ENCODE measurements around the gene KLHL30. TPM values are rescaled to one million over a fixed set of nuclear protein-coding genes. Genes with fewer than 3 reads are reported as not detected.

The KLHL30 gene
- total RNA-seq, 1 donor from 2014 or later = not detected

GRCh38 chr2:238119756-238120462 is 18.6 kb upstream of the KLHL30 start:
- H3K36me3 Mint-ChIP-seq (ENCODE audit: low read depth) = no peaks in the 10 kb centered on the region
- DNase-seq (ENCODE audit: low spot score) = no peak
- no peak overlapping the region for H3K4me3 Mint-ChIP-seq

GRCh38 chr2:238120463-238121298 is 17.8 kb upstream of the KLHL30 start:
- H3K27ac Mint-ChIP-seq = no peak overlapping the region
- intact Hi-C loops (cut with micrococcal nuclease) = no loop called here
- H3K27me3 Mint-ChIP-seq (ENCODE audit: insufficient read depth) = no peaks in the 10 kb centered on the region

More at GRCh38 chr2:238119756-238120462, 18.6 kb upstream of the KLHL30 start:
- intact Hi-C loops (cut with micrococcal nuclease) = no loop called here
- Mint-ChIP-seq H3K27me3 (ENCODE audit: insufficient read depth) (no peaks in the 10 kb centered on the region), H3K27ac (no peak overlapping the region), H3K9me3 (no peaks in the 10 kb centered on the region), H3K4me1 (ENCODE audit: low read depth) (no peaks in the 10 kb centered on the region)

GRCh38 chr2:238121511-238122286 is 16.8 kb upstream of the KLHL30 start:
- no peaks in the 10 kb centered on the region for H3K27me3 Mint-ChIP-seq (ENCODE audit: insufficient read depth)
- H3K36me3 Mint-ChIP-seq (ENCODE audit: low read depth) = no peaks in the 10 kb centered on the region
- no peak overlapping the region for H3K27ac Mint-ChIP-seq
- H3K9me3 Mint-ChIP-seq = no peaks in the 10 kb centered on the region
- no peak for DNase-seq (ENCODE audit: low spot score)
- intact Hi-C loops (cut with micrococcal nuclease) = no loop called here
- no peaks in the 10 kb centered on the region for H3K4me1 Mint-ChIP-seq (ENCODE audit: low read depth)
- no peak overlapping the region for H3K4me3 Mint-ChIP-seq

More at GRCh38 chr2:238120463-238121298, 17.8 kb upstream of the KLHL30 start:
- Mint-ChIP-seq H3K4me3 (no peak overlapping the region), H3K36me3 (ENCODE audit: low read depth) (no peaks in the 10 kb centered on the region), H3K4me1 (ENCODE audit: low read depth) (no peaks in the 10 kb centered on the region), H3K9me3 (no peaks in the 10 kb centered on the region)
- no peak for DNase-seq (ENCODE audit: low spot score)

DNA sequence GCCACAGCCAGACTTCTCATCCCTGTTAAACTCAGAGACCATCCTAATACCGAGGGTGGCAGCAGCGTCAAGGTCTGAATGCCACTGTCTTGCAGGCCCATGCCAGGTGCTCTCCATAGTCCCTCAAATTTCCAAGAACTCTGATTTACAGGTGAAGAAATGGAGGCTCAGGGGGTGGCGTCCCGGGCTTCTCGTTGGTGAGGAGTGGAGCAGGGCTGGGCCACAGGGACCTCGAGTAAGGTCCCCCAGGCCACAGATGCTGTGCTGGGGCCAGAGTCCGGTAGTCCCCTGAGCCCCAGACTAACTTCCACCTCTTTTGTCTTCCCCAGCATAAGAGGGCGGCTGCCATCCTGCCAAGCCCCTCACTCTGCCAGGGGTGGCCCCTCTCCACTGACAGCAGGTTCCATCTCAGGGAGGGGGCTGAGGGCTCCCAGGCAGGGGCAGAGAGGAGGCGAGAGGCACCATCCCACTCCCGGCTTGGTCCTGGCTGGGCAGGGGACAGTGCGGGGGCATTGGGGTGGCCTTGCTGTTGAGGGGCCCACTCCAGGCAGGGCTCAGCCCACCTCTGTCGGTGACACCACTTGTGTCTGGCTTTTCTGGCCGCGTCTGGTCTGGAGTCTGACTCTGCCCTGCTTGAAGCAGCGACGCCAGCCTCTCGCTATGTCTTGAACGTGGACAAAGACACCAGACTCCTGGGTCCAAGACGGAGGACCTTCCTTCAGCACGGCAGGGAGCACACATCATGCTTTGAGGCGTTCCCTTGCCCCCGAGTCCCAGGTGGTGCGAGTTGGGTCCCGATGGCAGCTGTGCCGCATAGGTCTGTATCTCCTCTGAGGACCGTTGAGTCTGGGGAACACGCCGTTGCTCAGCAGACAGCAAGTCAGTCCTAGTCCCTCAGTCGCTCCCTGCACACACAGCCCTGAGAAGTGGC is 15.9 kb upstream of the KLHL30 start:
- H3K4me3 Mint-ChIP-seq = no peak overlapping the region
- H3K9me3 Mint-ChIP-seq = no peaks in the 10 kb centered on the region
- no peaks in the 10 kb centered on the region for H3K27me3 Mint-ChIP-seq (ENCODE audit: insufficient read depth)
- H3K4me1 Mint-ChIP-seq (ENCODE audit: low read depth) = no peaks in the 10 kb centered on the region
- no peaks in the 10 kb centered on the region for H3K36me3 Mint-ChIP-seq (ENCODE audit: low read depth)
- no peak for DNase-seq (ENCODE audit: low spot score)
- no peak overlapping the region for H3K27ac Mint-ChIP-seq
- intact Hi-C loops (cut with micrococcal nuclease) = no loop called here

DNA sequence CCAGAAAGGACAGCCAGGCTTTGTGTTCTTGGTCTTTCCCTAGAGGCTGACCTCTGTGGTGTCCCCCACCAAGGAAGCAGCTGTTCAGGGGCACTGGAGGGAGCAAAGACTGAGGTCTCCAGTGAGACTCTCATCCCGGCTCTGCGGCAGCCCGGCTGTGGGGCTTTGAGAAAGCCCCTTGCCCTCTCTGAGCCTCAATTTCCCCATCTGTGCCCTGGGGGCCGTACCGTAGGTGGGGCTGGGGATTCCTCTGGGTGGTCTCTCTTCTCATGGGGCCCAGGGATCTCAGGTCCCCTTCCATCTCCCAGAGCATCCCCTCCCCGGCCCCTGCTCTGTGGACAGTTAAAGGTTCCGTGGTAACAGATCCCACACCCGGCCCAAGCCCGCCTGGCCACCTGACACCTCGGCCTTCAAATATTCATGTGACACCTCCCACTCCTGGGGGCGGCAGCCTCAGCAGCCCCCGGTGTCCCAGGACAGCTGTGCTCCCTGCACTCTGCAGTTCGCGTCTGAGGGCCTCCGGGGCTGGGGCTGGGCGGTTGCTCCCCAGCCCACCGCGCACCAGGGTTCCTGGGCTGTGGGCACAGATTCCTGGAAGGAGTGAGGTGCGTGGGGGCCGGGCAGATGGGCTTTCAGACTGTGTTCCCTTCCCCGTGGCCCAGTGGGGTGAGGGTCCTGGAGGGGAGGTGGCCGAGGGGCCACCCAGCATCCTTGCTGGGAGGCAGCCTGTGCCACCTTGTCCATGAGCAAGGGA is 15.1 kb upstream of the KLHL30 start:
- DNase-seq (ENCODE audit: low spot score) = no peak
- Mint-ChIP-seq H3K27ac (no peak overlapping the region), H3K36me3 (ENCODE audit: low read depth) (no peaks in the 10 kb centered on the region), H3K4me3 (no peak overlapping the region), H3K4me1 (ENCODE audit: low read depth) (no peaks in the 10 kb centered on the region), H3K27me3 (ENCODE audit: insufficient read depth) (no peaks in the 10 kb centered on the region), H3K9me3 (no peaks in the 10 kb centered on the region)
- intact Hi-C loops (cut with micrococcal nuclease) = no loop called here

DNA sequence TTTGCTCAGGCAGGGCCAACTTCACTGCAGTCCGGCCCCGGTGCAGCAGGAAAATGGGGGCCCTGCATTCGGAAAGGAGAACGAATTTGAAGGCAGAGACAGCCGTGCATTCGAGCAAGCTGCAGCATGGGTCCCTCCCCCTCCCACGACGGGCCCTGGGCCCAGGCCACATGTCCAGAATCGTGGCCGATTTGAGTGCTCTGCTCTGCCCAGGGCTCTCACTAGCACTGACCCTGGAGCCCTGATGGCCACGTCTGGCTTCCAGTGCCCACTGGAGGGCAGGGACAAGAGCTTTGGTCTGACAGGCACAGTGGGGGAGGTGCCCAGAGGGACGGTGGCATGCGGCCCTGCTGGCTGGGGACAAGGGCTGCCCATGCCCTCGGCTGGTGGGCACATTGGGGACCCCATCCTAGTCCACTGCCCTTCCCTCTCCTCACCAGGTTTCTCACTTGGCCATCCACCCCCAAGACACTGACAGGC is 14.4 kb upstream of the KLHL30 start:
- Mint-ChIP-seq H3K4me1 (ENCODE audit: low read depth) (no peaks in the 10 kb centered on the region), H3K36me3 (ENCODE audit: low read depth) (no peaks in the 10 kb centered on the region), H3K4me3 (no peak overlapping the region), H3K27ac (no peak overlapping the region), H3K27me3 (ENCODE audit: insufficient read depth) (no peaks in the 10 kb centered on the region), H3K9me3 (no peaks in the 10 kb centered on the region)
- intact Hi-C loops (cut with micrococcal nuclease) = no loop called here
- DNase-seq (ENCODE audit: low spot score) = no peak

GRCh38 chr2:238124488-238125126 is 13.9 kb upstream of the KLHL30 start:
- H3K27me3 Mint-ChIP-seq (ENCODE audit: insufficient read depth) = no peaks in the 10 kb centered on the region
- no peak overlapping the region for H3K4me3 Mint-ChIP-seq
- DNase-seq (ENCODE audit: low spot score) = no peak
- H3K36me3 Mint-ChIP-seq (ENCODE audit: low read depth) = no peaks in the 10 kb centered on the region
- H3K9me3 Mint-ChIP-seq = no peaks in the 10 kb centered on the region
- intact Hi-C loops (cut with micrococcal nuclease) = no loop called here
- H3K27ac Mint-ChIP-seq = no peak overlapping the region
- no peaks in the 10 kb centered on the region for H3K4me1 Mint-ChIP-seq (ENCODE audit: low read depth)

GRCh38 chr2:238125127-238125885 is 13.2 kb upstream of the KLHL30 start:
- Mint-ChIP-seq H3K27me3 (ENCODE audit: insufficient read depth) (no peaks in the 10 kb centered on the region), H3K4me1 (ENCODE audit: low read depth) (no peaks in the 10 kb centered on the region), H3K27ac (no peak overlapping the region), H3K9me3 (no peaks in the 10 kb centered on the region), H3K36me3 (ENCODE audit: low read depth) (no peaks in the 10 kb centered on the region), H3K4me3 (no peak overlapping the region)
- DNase-seq (ENCODE audit: low spot score) = no peak
- intact Hi-C loops (cut with micrococcal nuclease) = no loop called here

GRCh38 chr2:238126338-238126737 is 12.1 kb upstream of the KLHL30 start:
- no peaks in the 10 kb centered on the region for H3K9me3 Mint-ChIP-seq
- H3K27me3 Mint-ChIP-seq (ENCODE audit: insufficient read depth) = no peaks in the 10 kb centered on the region
- intact Hi-C loops (cut with micrococcal nuclease) = no loop called here
- no peaks in the 10 kb centered on the region for H3K36me3 Mint-ChIP-seq (ENCODE audit: low read depth)
- no peak overlapping the region for H3K4me3 Mint-ChIP-seq
- DNase-seq (ENCODE audit: low spot score) = no peak
- no peak overlapping the region for H3K27ac Mint-ChIP-seq
- no peaks in the 10 kb centered on the region for H3K4me1 Mint-ChIP-seq (ENCODE audit: low read depth)

DNA sequence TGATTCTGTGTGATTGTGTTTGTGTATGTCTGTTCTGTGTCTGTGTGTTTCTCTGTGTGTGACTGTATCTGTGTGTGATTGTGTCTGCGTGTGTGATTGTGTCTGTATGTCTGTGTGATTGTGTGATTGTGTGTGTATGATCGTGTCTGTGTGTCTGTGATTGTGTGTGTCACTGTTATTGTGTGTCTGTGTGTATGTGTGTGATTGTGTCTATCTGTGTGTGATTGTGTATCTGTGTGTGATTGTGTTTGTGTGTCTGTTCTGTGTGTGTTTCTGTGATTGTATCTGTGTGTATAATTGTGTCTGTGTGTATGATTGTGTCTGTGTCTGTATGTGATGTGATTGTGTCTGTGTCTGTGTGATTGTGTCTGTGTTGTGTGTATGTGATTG is 11.7 kb upstream of the KLHL30 start:
- Mint-ChIP-seq H3K27ac (no peak overlapping the region), H3K36me3 (ENCODE audit: low read depth) (no peaks in the 10 kb centered on the region), H3K4me1 (ENCODE audit: low read depth) (no peaks in the 10 kb centered on the region), H3K9me3 (no peaks in the 10 kb centered on the region), H3K4me3 (no peak overlapping the region), H3K27me3 (ENCODE audit: insufficient read depth) (no peaks in the 10 kb centered on the region)
- intact Hi-C loops (cut with micrococcal nuclease) = no loop called here
- no peak for DNase-seq (ENCODE audit: low spot score)
